ENCODE results near the gene TMEM252.

Gene TMEM252

GRCh38 chr9:68508547-68508946 lies 32.1 kb downstream of the TMEM252 start:
- TF ChIP-seq CTCF (IDR thresholded peaks at IDR 0.05; ENCODE audit: low read depth, low read length), result no peak

GRCh38 chr9:68507806-68508145 lies 32.9 kb downstream of the TMEM252 start:
- no peak for TF ChIP-seq CTCF (IDR thresholded peaks at IDR 0.05; ENCODE audit: low read depth, low read length)
- DNase-seq (ENCODE audit: extremely low read depth, low read depth), result no peak

More at GRCh38 chr9:68508547-68508946, 32.1 kb downstream of the TMEM252 start:
- DNase-seq (ENCODE audit: extremely low read depth, low read depth), result no peak

- peak; percentile 47 for TF ChIP-seq CTCF (IDR thresholded peaks at IDR 0.05; ENCODE audit: low read depth, low read length)
- no peak for DNase-seq (ENCODE audit: extremely low read depth, low read depth)
These were observed 33.4 kb downstream of the TMEM252 start for GRCh38 chr9:68507130-68507805.

- no peak for TF ChIP-seq CTCF (IDR thresholded peaks at IDR 0.05; ENCODE audit: low read depth, low read length)
- DNase-seq (ENCODE audit: extremely low read depth, low read depth), result no peak
These were observed 34.1 kb downstream of the TMEM252 start for GRCh38 chr9:68506551-68506950.

- TF ChIP-seq CTCF (IDR thresholded peaks at IDR 0.05; ENCODE audit: low read depth, low read length), result no peak
- no peak for DNase-seq (ENCODE audit: extremely low read depth, low read depth)
These were observed 34.8 kb downstream of the TMEM252 start for GRCh38 chr9:68505681-68506409.

GRCh38 chr9:68502279-68502678 lies 38.4 kb downstream of the TMEM252 start:
- TF ChIP-seq CTCF (IDR thresholded peaks at IDR 0.05; ENCODE audit: low read depth, low read length), result no peak
- no peak for DNase-seq (ENCODE audit: extremely low read depth, low read depth)
